ENCODE data around the gene PIK3C3. TPM values are rescaled to one million over a fixed set of nuclear protein-coding genes. Genes with fewer than 3 reads are reported as not detected.

PIK3C3 gene
- total and polyA plus RNA-seq, 2 experiments from 2014 or later: 24.9 to 54.7 TPM

DNA sequence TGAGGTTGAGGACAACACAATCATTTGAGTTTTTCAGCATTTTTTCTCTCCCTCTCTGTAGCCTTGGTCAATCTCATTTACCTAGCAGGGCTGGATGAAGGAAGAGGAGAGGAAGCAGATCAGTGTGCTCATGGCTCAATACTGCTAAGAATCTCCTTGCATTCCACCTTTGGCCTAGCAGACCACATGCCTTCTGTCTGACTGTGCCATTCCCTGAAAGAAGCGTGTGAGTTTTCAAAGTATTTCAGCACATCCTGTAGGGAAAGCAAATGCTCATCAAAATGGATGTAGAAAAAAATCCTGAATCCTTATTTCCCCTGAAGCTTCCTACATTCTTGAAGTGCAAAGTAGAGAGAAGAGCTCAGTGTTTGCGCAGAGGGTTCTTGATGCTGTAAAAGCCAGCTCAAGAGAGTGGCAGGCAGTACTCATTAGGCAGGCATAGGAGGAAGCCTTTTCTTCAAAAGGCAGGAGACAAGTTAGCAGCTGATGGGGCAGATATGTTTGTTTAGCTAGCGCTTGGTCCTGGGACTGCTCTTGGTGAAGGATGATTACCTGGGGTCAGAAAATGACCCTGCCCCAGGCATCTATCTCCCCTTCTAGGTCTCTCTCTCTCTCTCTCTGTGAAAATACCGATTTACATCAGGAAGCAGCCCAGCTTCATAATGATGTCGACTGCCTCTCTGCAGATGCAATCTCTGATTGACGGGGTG, 14.4 kb upstream of the PIK3C3 start:
- Histone ChIP-seq H4K20me1 (ENCODE audit: insufficient read depth, poor library complexity, severe bottlenecking) (no peaks in the 10 kb centered on the region), H3K36me3 (replicated peaks; ENCODE audit: insufficient read depth, low read depth) (no peaks in the 10 kb centered on the region), H3K9me2 (replicated peaks; ENCODE audit: insufficient read depth) (no peaks in the 10 kb centered on the region), H3K4me1 (ENCODE audit: insufficient read depth) (no peaks in the 10 kb centered on the region), H2AFZ (no peak overlapping the region), H3K4me2 (no peak overlapping the region), H3K4me3 (no peak overlapping the region), H3K9me3 (ENCODE audit: low read depth) (no peaks in the 10 kb centered on the region), H3K79me2 (no peaks in the 10 kb centered on the region), H3K27ac (peak overlapping the region; percentile 36), H3K27me3 (peaks cover 9% of the 10 kb centered on the region)
- 52% methylated on average over 6 of the region's 6 CpGs for WGBS (ENCODE audit: low lambda C conversion rate, missing lambda C conversion rate)
- peak; percentile 49 for DNase-seq (ENCODE audit: low spot score)
- TF ChIP-seq, protein P1, sequence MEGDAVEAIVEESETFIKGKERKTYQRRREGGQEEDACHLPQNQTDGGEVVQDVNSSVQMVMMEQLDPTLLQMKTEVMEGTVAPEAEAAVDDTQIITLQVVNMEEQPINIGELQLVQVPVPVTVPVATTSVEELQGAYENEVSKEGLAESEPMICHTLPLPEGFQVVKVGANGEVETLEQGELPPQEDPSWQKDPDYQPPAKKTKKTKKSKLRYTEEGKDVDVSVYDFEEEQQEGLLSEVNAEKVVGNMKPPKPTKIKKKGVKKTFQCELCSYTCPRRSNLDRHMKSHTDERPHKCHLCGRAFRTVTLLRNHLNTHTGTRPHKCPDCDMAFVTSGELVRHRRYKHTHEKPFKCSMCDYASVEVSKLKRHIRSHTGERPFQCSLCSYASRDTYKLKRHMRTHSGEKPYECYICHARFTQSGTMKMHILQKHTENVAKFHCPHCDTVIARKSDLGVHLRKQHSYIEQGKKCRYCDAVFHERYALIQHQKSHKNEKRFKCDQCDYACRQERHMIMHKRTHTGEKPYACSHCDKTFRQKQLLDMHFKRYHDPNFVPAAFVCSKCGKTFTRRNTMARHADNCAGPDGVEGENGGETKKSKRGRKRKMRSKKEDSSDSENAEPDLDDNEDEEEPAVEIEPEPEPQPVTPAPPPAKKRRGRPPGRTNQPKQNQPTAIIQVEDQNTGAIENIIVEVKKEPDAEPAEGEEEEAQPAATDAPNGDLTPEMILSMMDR (IDR thresholded peaks at IDR 0.05; ENCODE audit: poor library complexity): no peak
- TF ChIP-seq EZH2phosphoT487 (IDR thresholded peaks at IDR 0.05; ENCODE audit: low read depth, severe bottlenecking, unreplicated experiment) (no peak), EZH2 (IDR thresholded peaks at IDR 0.05; ENCODE audit: borderline replicate concordance) (no peak)

DNA sequence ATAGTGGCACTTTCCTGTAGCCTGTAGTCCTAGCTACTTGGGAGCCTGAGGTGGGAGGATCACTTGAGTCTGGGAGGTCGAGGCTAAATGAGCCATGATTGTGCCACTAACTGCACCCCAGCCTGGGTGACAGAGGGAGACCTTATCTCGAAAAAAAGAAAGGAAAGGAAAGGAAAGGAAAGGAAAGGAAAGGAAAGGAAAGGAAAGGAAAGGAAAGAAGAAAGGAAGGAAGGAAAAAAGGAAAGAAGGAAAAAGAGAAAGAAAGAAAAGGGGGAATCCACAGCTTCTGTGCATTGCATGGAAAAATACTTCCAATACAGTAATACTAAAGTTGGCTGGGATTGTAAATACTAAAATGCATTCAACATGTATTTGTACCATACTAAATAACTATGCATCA, 12.8 kb upstream of the PIK3C3 start:
- H4K20me1 ChIP-seq (ENCODE audit: insufficient read depth, poor library complexity, severe bottlenecking): no peaks in the 10 kb centered on the region
- H3K9me2 ChIP-seq (replicated peaks; ENCODE audit: insufficient read depth): no peaks in the 10 kb centered on the region
- no peaks in the 10 kb centered on the region for H3K79me2 ChIP-seq
- no peak overlapping the region for H3K4me3 ChIP-seq
- DNase-seq (ENCODE audit: low spot score): no peak
- no peaks in the 10 kb centered on the region for H3K9me3 ChIP-seq (ENCODE audit: low read depth)
- H2AFZ ChIP-seq: no peak overlapping the region
- 81% methylated on average over 2 of the region's 2 CpGs for WGBS (ENCODE audit: low lambda C conversion rate, missing lambda C conversion rate)
- no peak overlapping the region for H3K27ac ChIP-seq
- no peak overlapping the region for H3K4me2 ChIP-seq
- no peaks in the 10 kb centered on the region for H3K4me1 ChIP-seq (ENCODE audit: insufficient read depth)
- no peak for TF ChIP-seq EZH2 (IDR thresholded peaks at IDR 0.05; ENCODE audit: borderline replicate concordance)
- TF ChIP-seq, protein P1 (IDR thresholded peaks at IDR 0.05; ENCODE audit: poor library complexity): no peak
- no peak for TF ChIP-seq EZH2phosphoT487 (IDR thresholded peaks at IDR 0.05; ENCODE audit: low read depth, severe bottlenecking, unreplicated experiment)
- H3K36me3 ChIP-seq (replicated peaks; ENCODE audit: insufficient read depth, low read depth): no peaks in the 10 kb centered on the region
- peaks cover 11% of the 10 kb centered on the region for H3K27me3 ChIP-seq

DNA sequence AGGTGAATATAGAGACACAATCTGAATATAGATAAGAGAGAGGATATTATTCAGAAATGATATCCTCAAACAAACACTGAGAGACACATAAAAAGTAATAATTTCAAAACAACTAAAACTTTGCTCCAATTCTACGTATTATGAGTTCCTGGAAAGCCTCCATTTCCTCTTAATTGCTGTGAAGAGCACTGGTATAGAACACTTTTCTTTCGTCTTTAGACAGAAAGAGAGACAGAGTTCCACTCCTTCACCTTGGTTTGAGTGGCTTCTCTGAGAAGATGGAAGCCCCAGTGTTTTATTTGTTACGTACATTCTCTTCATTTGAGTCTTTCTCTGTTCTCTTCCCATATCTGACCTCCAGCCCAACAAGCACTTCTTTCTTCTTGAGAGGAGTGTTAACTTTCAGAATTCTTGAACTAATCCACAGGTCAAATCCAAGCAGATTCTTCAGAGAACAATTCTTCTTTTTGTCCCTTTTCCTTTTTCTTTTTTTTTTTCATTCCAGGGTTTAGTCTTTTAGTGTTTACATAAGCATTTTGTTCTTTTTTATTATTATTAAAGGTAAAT, 6.4 kb upstream of the PIK3C3 start:
- DNase-seq (ENCODE audit: low spot score): no peak
- TF ChIP-seq EZH2phosphoT487 (IDR thresholded peaks at IDR 0.05; ENCODE audit: low read depth, severe bottlenecking, unreplicated experiment): no peak
- TF ChIP-seq EZH2 (IDR thresholded peaks at IDR 0.05; ENCODE audit: borderline replicate concordance): no peak
- TF ChIP-seq, protein P1 (IDR thresholded peaks at IDR 0.05; ENCODE audit: poor library complexity): no peak
- Histone ChIP-seq H3K9me2 (replicated peaks; ENCODE audit: insufficient read depth) (no peaks in the 10 kb centered on the region), H3K9me3 (ENCODE audit: low read depth) (no peaks in the 10 kb centered on the region), H3K4me2 (no peak overlapping the region), H2AFZ (no peak overlapping the region), H3K4me3 (no peak overlapping the region), H3K4me1 (ENCODE audit: insufficient read depth) (no peaks in the 10 kb centered on the region), H3K27ac (no peak overlapping the region), H3K27me3 (peaks cover 11% of the 10 kb centered on the region), H3K36me3 (replicated peaks; ENCODE audit: insufficient read depth, low read depth) (no peaks in the 10 kb centered on the region), H3K79me2 (no peaks in the 10 kb centered on the region), H4K20me1 (ENCODE audit: insufficient read depth, poor library complexity, severe bottlenecking) (no peaks in the 10 kb centered on the region)
- WGBS (ENCODE audit: low lambda C conversion rate, missing lambda C conversion rate): 88% methylated on average over 3 of the region's 3 CpGs
